GM12891 (cell line): Measurements from ENCODE around the gene LST1.

Experiments used
- DNase-seq: peaks from one replicate; pipeline ENCODE4 v3.0.0; 2011; ENCODE audit warnings: low spot score; ENCODE audit not compliant: insufficient read length
- FAIRE-seq: peaks from 2 replicates; lab custom pipeline; 2011; peaks lifted over from hg19 to GRCh38; lab: Jason Lieb, UNC
- PAX5 ChIP-seq: IDR thresholded peaks from 2 replicates; pipeline ENCODE4 v1.6.1; 2011; ENCODE audit warnings: low read length, moderate library complexity, mild to moderate bottlenecking; ENCODE audit not compliant: insufficient read depth, severe bottlenecking
- POLR2A ChIP-seq: IDR thresholded peaks from 2 replicates; pipeline ENCODE4 v1.6.1; 2011; ENCODE audit warnings: low read depth, low read length, control low read depth
- POLR2AphosphoS5 ChIP-seq: IDR thresholded peaks from 2 replicates; pipeline ENCODE4 v1.6.1; 2011; ENCODE audit warnings: low read depth, low read length, control low read depth
- POU2F2 ChIP-seq: IDR thresholded peaks from 2 replicates; pipeline ENCODE4 v1.6.1; 2011; ENCODE audit warnings: low read depth, mild to moderate bottlenecking, control low read depth, low read length, moderate library complexity
- SPI1 ChIP-seq: IDR thresholded peaks from 2 replicates; pipeline ENCODE4 v1.6.1; 2011; ENCODE audit warnings: low read depth, low read length, control low read depth
- TAF1 ChIP-seq: IDR thresholded peaks from 2 replicates; pipeline ENCODE4 v1.6.1; 2011; ENCODE audit warnings: low read depth, low read length, control low read depth

The LST1 gene

GRCh38 chr6:31579546-31580437 is 6.3 kb upstream of the LST1 start:
- DNase-seq (no peak), FAIRE-seq (peak; percentile 9)
- TF ChIP-seq POLR2A (peak; percentile 17; the same call in 1 of the 2 replicates), POLR2AphosphoS5 (peak; percentile 31; the same call in 1 of the 2 replicates), SPI1 (no peak), PAX5 (no peak), POU2F2 (no peak), TAF1 (no peak)

GRCh38 chr6:31580438-31580740 is 5.7 kb upstream of the LST1 start:
- no peak for TF ChIP-seq TAF1
- TF ChIP-seq SPI1, result no peak
- TF ChIP-seq POU2F2, result no peak
- no peak for TF ChIP-seq PAX5
- no peak for TF ChIP-seq POLR2AphosphoS5
- TF ChIP-seq POLR2A, result no peak
- FAIRE-seq, result no peak
- DNase-seq, result no peak

- DNase-seq, result peak; percentile 79
- peak; percentile 61; the same call in 1 of the 2 replicates for TF ChIP-seq POU2F2
- 0 out of 2 replicates have a peak, but pooled peaks have one; percentile 53 for TF ChIP-seq POLR2AphosphoS5
- TF ChIP-seq TAF1, result no peak
- TF ChIP-seq SPI1, result no peak
- peak; percentile 98 for TF ChIP-seq PAX5
- TF ChIP-seq POLR2A, result no peak
- FAIRE-seq, result peak; percentile 89
Observed at GRCh38 chr6:31580807-31581433, 5.2 kb upstream of the LST1 start.

GRCh38 chr6:31581434-31582229 is 4.4 kb upstream of the LST1 start:
- FAIRE-seq, result peak; percentile 62
- TF ChIP-seq PAX5 (no peak), TAF1 (no peak), POU2F2 (no peak)

GRCh38 chr6:31582230-31582643 is 3.8 kb upstream of the LST1 start, which contains the start of gene LTB:
Gene LTB, minus strand, starts transcription at chr6:31582424. Its CDS starts 7 bp downstream, at chr6:31582417.
- FAIRE-seq (peak; percentile 66), DNase-seq (no peak)
- no peak for TF ChIP-seq TAF1
- no peak for TF ChIP-seq PAX5
- TF ChIP-seq POLR2A, result peak; percentile 47; the same call in 1 of the 2 replicates
- no peak for TF ChIP-seq POU2F2
- TF ChIP-seq POLR2AphosphoS5, result peak; percentile 64; the same call in 1 of the 2 replicates
- TF ChIP-seq SPI1, result no peak

More at GRCh38 chr6:31581434-31582229, 4.4 kb upstream of the LST1 start:
- no peak for DNase-seq

GRCh38 chr6:31585491-31585890 is 586 bp upstream of the LST1 start:
- DNase-seq (no peak), FAIRE-seq (peak; percentile 87)
- no peak for TF ChIP-seq POLR2AphosphoS5
- no peak for TF ChIP-seq SPI1
- TF ChIP-seq TAF1, result no peak
- no peak for TF ChIP-seq POU2F2
- TF ChIP-seq PAX5, result no peak
- TF ChIP-seq POLR2A, result no peak

GRCh38 chr6:31586599-31587281 is 663 bp downstream of the LST1 start:
- no peak for TF ChIP-seq POLR2AphosphoS5
- 0 out of 2 replicates have a peak, but pooled peaks have one; percentile 47 for TF ChIP-seq POLR2A
- TF ChIP-seq SPI1, result peak; percentile 89
- peak; percentile 93 for FAIRE-seq
- no peak for DNase-seq

GRCh38 chr6:31587791-31588777 is 2.0 kb downstream of the LST1 start:
- DNase-seq (no peak), FAIRE-seq (no peak)
- no peak for TF ChIP-seq POLR2AphosphoS5
- no peak for TF ChIP-seq TAF1
- TF ChIP-seq POLR2A, result no peak
- TF ChIP-seq POU2F2, result no peak
- TF ChIP-seq SPI1, result no peak
- TF ChIP-seq PAX5, result no peak
